K562 (cell line): ENCODE measurements around the gene CACNA1S. TPM values are rescaled to one million over a fixed set of nuclear protein-coding genes. Genes with fewer than 3 reads are reported as not detected.
A peak's percentile ranks its signal among the peaks of the same experiment; 100 is the strongest.

ENCODE experiments used
- ATAC-seq: fragments of 200-7000 bp; cut with Tn5 transposase; 3 replicates; pipeline ENCODE4 v1.9.1; 2020; ENCODE audit warnings: moderate library complexity
- BruUV-seq: library from RNA; stranded (reverse); fragments of 400-500 nt; replicated peaks from 2 replicates; lab custom pipeline; 2021; lab: Mats Ljungman, UMichigan
- CTCF ChIA-PET: fragments of 300-600 bp; formaldehyde crosslinking; extraction: SDS; loops from one replicate; lab custom pipeline; 2021; ENCODE audit warnings: low intra/inter-chr PET ratio; lab: Yijun Ruan, JAX
- POLR2A ChIA-PET: fragments of 300-600, 350-650 bp; sonication (Branson Sonifier 250); formaldehyde crosslinking; extraction: SDS; loops from one replicate; lab custom pipeline; 2021; ENCODE audit warnings: antibody characterized with exemption, inconsistent platforms; lab: Yijun Ruan, JAX
- DNase-seq, 4 experiments: peaks; one replicate each; pipeline versions ENCODE4 v3.0.0 to v3.0.0-alpha.2; 2011 to 2018; ENCODE audit warnings: low spot score in 3 of 4, mixed read lengths in 3 of 4; ENCODE audit errors: extremely low read depth in 1 of 4
- FAIRE-seq: peaks from 2 replicates; lab custom pipeline; 2011; peaks lifted over from hg19 to GRCh38; lab: Jason Lieb, UNC
- H2AFZ ChIP-seq: 2 replicates; pipeline ENCODE4 v1.6.0; 2011; ENCODE audit warnings: low read depth, low read length, control low read depth, inconsistent platforms
- H3K27ac ChIP-seq: fragments of 200-600 bp; 3 replicates; pipeline ENCODE4 v1.8.0; 2011; ENCODE audit warnings: low read depth, mild to moderate bottlenecking, control low read depth, inconsistent platforms, low read length, moderate library complexity, mixed read lengths; ENCODE audit errors: extremely low read depth
- H3K27me3 ChIP-seq, 2 experiments: fragments of 300-600 bp in 1 of 2; 2 replicates in 1 of 2; 3 replicates in 1 of 2; pipeline versions ENCODE4 v1.6.0 to v1.8.0; 2011; ENCODE audit warnings: inconsistent platforms in 2 of 2, low read length in 2 of 2, mild to moderate bottlenecking in 1 of 2, mixed read lengths in 1 of 2, moderate library complexity in 1 of 2; ENCODE audit not compliant: control insufficient read depth in 2 of 2, insufficient read depth in 2 of 2
- H3K36me3 ChIP-seq: fragments of 300-600 bp; 3 replicates; pipeline ENCODE4 v1.8.0; 2011; ENCODE audit warnings: mild to moderate bottlenecking, low read length, inconsistent platforms; ENCODE audit not compliant: control insufficient read depth, insufficient read depth
- H3K4me1 ChIP-seq, 2 experiments: fragments of 200-600 bp in 1 of 2; replicated peaks in 1 of 2; 2 replicates in 1 of 2; 3 replicates in 1 of 2; pipeline versions ENCODE4 v1.5.1 to v1.8.0; 2011; ENCODE audit warnings: inconsistent platforms in 2 of 2, low read length in 2 of 2, mild to moderate bottlenecking in 1 of 2, mixed read lengths in 1 of 2, moderate library complexity in 1 of 2; ENCODE audit not compliant: control insufficient read depth in 2 of 2, insufficient read depth in 2 of 2
- H3K4me2 ChIP-seq: 2 replicates; pipeline ENCODE4 v1.6.1; 2011; ENCODE audit warnings: low read length, control low read depth, inconsistent platforms, mixed read lengths; ENCODE audit not compliant: insufficient read depth
- H3K4me3 ChIP-seq: fragments of 200-600 bp; sonication (generic), shearing (Covaris generic); 2 replicates; pipeline ENCODE4 v1.5.1; 2016; ENCODE audit warnings: control low read depth, inconsistent platforms
- H3K79me2 ChIP-seq: fragments of 200-600 bp; 3 replicates; pipeline ENCODE4 v1.8.0; 2011; ENCODE audit warnings: low read length, inconsistent platforms; ENCODE audit not compliant: control insufficient read depth, insufficient read depth
- H3K9ac ChIP-seq, 2 experiments: 2 replicates each; pipeline versions ENCODE4 v1.6.0 to v1.6.1; 2011; ENCODE audit warnings: low read depth in 2 of 2, low read length in 2 of 2, control low read depth in 1 of 2, inconsistent platforms in 1 of 2, mild to moderate bottlenecking in 1 of 2, mixed read lengths in 1 of 2; ENCODE audit not compliant: insufficient read depth in 1 of 2
- H3K9me1 ChIP-seq: one replicate; pipeline ENCODE4 v1.6.0; 2011; ENCODE audit warnings: inconsistent platforms, mild to moderate bottlenecking, low read length, moderate library complexity; ENCODE audit not compliant: control insufficient read depth, insufficient read depth
- H3K9me3 ChIP-seq: replicated peaks from 2 replicates; pipeline ENCODE4 v1.5.1; 2011; ENCODE audit warnings: low read depth, low read length, inconsistent platforms; ENCODE audit not compliant: control insufficient read depth, insufficient read depth
- H4K20me1 ChIP-seq: replicated peaks from 2 replicates; pipeline ENCODE4 v1.6.1; 2011; ENCODE audit warnings: low read length, inconsistent platforms, mixed read lengths; ENCODE audit not compliant: control insufficient read depth, insufficient read depth
- HDAC1 ChIP-seq, 2 experiments: fragments of 450-650 bp; IDR thresholded peaks; 2 replicates each; pipeline ENCODE4 v1.6.1; 2016 to 2017; ENCODE audit warnings: inconsistent platforms in 1 of 2, mild to moderate bottlenecking in 1 of 2, moderate library complexity in 1 of 2
- NFE2 ChIP-seq: IDR thresholded peaks from 2 replicates; pipeline ENCODE4 v1.6.1; 2014; ENCODE audit warnings: antibody characterized with exemption, low read depth
- PCBP2 ChIP-seq: fragments of 200-400 bp; formaldehyde crosslinking; IDR thresholded peaks from 2 replicates; pipeline ENCODE4 v1.6.1; 2018; ENCODE audit warnings: low read length, low read depth, mild to moderate bottlenecking, moderate library complexity; ENCODE audit not compliant: poor library complexity, severe bottlenecking
- RFX1 ChIP-seq: fragments of 450-650 bp; IDR thresholded peaks from 2 replicates; pipeline ENCODE4 v1.6.1; 2016; ENCODE audit warnings: mild to moderate bottlenecking, moderate library complexity
- WGBS: fragments of 100-300 bp; shearing (Covaris generic); methylation state at CpG from one replicate; pipeline ENCODE4 v1.1.6; 2016; ENCODE audit warnings: low coverage, mixed read lengths; ENCODE audit not compliant: insufficient coverage; ENCODE audit errors: missing lambda C conversion rate; 5-methylcytosine and 5-hydroxymethylcytosine counted together
- in situ Hi-C: fragments of 300-500 bp; cut with MboI; formaldehyde crosslinking; loops from 4 replicates; pipeline ENCODE4 v1.15.0; 2018; ENCODE audit warnings: inconsistent platforms, mixed read lengths
- intact Hi-C: fragments of 100-400 bp; cut with micrococcal nuclease; formaldehyde crosslinking; loops from 2 replicates; pipeline ENCODE4 v1.14.2; 2022
- polyA plus RNA-seq, 8 experiments: library from polyadenylated mRNA; depleted of rRNA in 4 of 8; stranded (reverse) in 5 of 8; unstranded in 3 of 8; fragments of >200 nt; fragmentation: Nextera tagmentation in 2 of 8; fragmentation: Illumina TruSeq in 1 of 8; extraction: Ambion mirVana in 2 of 8; extraction: Trizol in 1 of 8; gene quantifications; 2 replicates each; pipeline versions ENCODE4 v1.2.1 to v1.2.3, GENCODE V29; 2011 to 2014; ENCODE audit warnings: inconsistent platforms in 1 of 8, missing spikeins in 1 of 8
- total RNA-seq, 7 experiments: library from RNA; depleted of rRNA in 6 of 7; stranded (reverse); fragments of >200 nt in 6 of 7; fragmentation: Illumina TruSeq in 2 of 7; extraction: Trizol in 2 of 7; gene quantifications; 2 replicates each; pipeline versions ENCODE4 v1.2.1 to v1.2.3, GENCODE V29; 2011 to 2021; ENCODE audit warnings: low replicate concordance in 1 of 7

Gene CACNA1S
- total and polyA plus RNA-seq, 9 of the 15 experiments (the other 6 are each of a cell fraction or from before 2014, with no cell fraction given), result not detected

GRCh38 chr1:201038186-201038876 is 73.9 kb downstream of the CACNA1S start:
- FAIRE-seq, result no peak
- no peaks in the 10 kb centered on the region for H3K36me3 ChIP-seq
- TF ChIP-seq NFE2, result 0 out of 2 replicates have a peak, but pooled peaks have one; percentile 48
- TF ChIP-seq HDAC1 (IDR thresholded peaks at IDR 0.05), result no peak
- no peak for TF ChIP-seq PCBP2
- TF ChIP-seq RFX1, result peak; percentile 83
- TF ChIP-seq, all 486 proteins: peak for 2
- intact Hi-C loops, result no loop called here
- BruUV-seq, result no TSS peak
- H3K79me2 ChIP-seq, result no peaks in the 10 kb centered on the region
- H3K9me1 ChIP-seq, result no peaks in the 10 kb centered on the region
- H3K4me1 ChIP-seq, result 0 out of 5 replicates have a peak, but pooled peaks cover 0 to 2% of the 10 kb centered on the region in 2 experiments
- ATAC-seq (no peak), DNase-seq (no peak)
- in situ Hi-C loops, result no loop called here
- WGBS, result 2% methylated on average over 10 of the region's 10 CpGs
- no peak overlapping the region for H3K27ac ChIP-seq
- 0 out of 2 replicates have a peak, but pooled peaks cover 3% of the 10 kb centered on the region for H4K20me1 ChIP-seq
- no peaks in the 10 kb centered on the region for H3K9me3 ChIP-seq
- CTCF ChIA-PET, result interaction anchor here (0.6 kb wide), 1 partner anchor 43 kb away, joined by 3 read pairs; no protein-coding TSS in a partner anchor
- no peak overlapping the region for H3K4me3 ChIP-seq
- peaks cover 9 to 24% of the 10 kb centered on the region in 2 experiments for H3K27me3 ChIP-seq
- H3K4me2 ChIP-seq, result no peak overlapping the region
- no peak overlapping the region for H2AFZ ChIP-seq
- POLR2A ChIA-PET, result interaction anchor here (2.2 kb wide), 1 partner anchor 66 kb away, joined by 9 read pairs; no protein-coding TSS in a partner anchor
- H3K9ac ChIP-seq, result no peak overlapping the region
